Gastrocnemius medialis (tissue), 4 donors: ENCODE measurements around the gene SLC37A3.

Experiments used
- POLR2A ChIP-seq, 2 donors: fragments of 450-650 bp; IDR thresholded peaks; one replicate each; pipeline ENCODE4 v1.6.1; 2017; ENCODE audit warnings: antibody characterized with exemption in 2 of 2, mild to moderate bottlenecking in 2 of 2, moderate library complexity in 2 of 2
- TF ChIP-seq, protein P1 (sequence below), 5 experiments: fragments of 450-650 bp in 3 of 5; fragments of 200-600 bp in 2 of 5; sonication (generic) in 2 of 5; IDR thresholded peaks in 4 of 5; conservative IDR thresholded peaks in 1 of 5; 1 replicate in 4 of 5; 2 replicates in 1 of 5; pipeline ENCODE4 v1.5.1; 2016 to 2019; ENCODE audit warnings: antibody characterized with exemption in 5 of 5, mild to moderate bottlenecking in 3 of 5, moderate library complexity in 3 of 5

DNA sequence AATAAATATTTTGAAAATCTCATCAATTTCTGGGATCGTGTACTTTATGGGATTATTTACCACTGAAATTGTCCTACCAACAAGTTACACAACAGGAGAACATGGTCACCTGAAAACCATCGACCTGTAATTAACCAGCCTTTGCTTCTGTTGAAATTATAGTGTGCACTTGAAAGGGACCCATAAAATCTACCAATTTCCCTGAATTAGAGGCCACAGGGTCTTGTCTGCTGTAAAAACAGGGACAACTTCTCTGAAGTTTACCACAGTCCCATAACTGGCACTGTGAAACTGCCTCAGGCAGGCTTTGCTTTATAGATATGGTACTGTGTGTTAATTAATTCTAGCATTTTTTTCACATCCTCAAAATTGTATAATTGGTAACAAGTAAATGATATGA is 43.2 kb upstream of the SLC37A3 start:
- TF ChIP-seq POLR2A (IDR thresholded peaks at IDR 0.05): no peak
- TF ChIP-seq, protein P1, sequence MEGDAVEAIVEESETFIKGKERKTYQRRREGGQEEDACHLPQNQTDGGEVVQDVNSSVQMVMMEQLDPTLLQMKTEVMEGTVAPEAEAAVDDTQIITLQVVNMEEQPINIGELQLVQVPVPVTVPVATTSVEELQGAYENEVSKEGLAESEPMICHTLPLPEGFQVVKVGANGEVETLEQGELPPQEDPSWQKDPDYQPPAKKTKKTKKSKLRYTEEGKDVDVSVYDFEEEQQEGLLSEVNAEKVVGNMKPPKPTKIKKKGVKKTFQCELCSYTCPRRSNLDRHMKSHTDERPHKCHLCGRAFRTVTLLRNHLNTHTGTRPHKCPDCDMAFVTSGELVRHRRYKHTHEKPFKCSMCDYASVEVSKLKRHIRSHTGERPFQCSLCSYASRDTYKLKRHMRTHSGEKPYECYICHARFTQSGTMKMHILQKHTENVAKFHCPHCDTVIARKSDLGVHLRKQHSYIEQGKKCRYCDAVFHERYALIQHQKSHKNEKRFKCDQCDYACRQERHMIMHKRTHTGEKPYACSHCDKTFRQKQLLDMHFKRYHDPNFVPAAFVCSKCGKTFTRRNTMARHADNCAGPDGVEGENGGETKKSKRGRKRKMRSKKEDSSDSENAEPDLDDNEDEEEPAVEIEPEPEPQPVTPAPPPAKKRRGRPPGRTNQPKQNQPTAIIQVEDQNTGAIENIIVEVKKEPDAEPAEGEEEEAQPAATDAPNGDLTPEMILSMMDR (IDR thresholded peaks at IDR 0.05 in 4 of 5, conservative IDR thresholded peaks at IDR 0.05 in 1 of 5): no peak
